UCSD-AML1 (cell line): ENCODE measurements around the gene TSC22D1.
A peak's percentile ranks its signal among the peaks of the same experiment; 100 is the strongest.
"Not testable (repeated sequence)": the region's sequence is repeated elsewhere in the genome, so short reads cannot be mapped to it uniquely, and the experiment has no call there.

Experiments used
- DNase-seq: peaks from one replicate; lab custom pipeline; 2025; ENCODE audit not compliant: unreplicated experiment; lab: John Stamatoyannopoulos, UW

The TSC22D1 gene

GRCh38 chr13:44575741-44576350 is at the start of gene TSC22D1:
TSC22D1 (minus strand) TSS chr13:44576330; CDS start chr13:44576074, 256 bp downstream.
- DNase-seq: peak; percentile 70

- no peak for DNase-seq
Observed at GRCh38 chr13:44622708-44623107, 46.6 kb upstream of the TSC22D1 start.

DNA sequence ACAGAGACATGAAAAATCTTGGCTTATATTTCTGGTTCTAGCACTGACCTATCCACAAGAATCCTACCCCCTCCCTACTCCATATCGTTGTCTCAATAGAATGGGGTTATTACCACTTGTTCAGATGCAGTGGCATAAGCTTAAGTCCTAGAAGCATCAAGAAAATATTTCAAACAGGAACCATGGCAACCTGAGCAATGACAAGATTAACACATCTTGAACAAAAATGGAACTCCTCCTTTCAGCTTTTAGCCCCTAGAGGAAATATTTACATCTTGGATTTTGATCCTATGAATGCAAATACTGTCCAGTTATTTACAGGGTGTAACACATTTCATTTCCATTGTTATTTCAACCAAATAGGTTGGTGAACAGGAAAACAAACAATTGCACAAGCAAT is 46.1 kb upstream of the TSC22D1 start:
- no peak for DNase-seq

DNA sequence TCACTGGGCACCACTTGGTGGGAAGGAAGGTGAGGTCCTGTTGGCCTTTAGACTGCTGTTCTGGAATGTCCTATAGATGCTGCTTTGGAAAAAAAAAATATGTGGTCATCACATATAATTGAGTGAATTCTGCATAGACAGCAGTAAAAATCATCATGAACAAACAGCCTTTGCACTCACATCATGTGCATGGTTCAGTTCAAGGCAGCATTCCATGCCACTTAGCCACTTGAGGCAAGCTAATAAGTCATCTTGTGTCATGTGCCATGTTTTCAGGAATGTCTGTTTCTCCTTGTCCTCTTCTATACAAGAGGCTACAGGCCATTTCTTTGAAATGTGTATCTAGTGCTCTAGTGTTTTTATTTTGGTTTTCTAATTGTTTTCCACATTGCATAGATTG is 43.9 kb upstream of the TSC22D1 start:
- no peak for DNase-seq

- no peak for DNase-seq
Observed at GRCh38 chr13:44619651-44620050, 43.5 kb upstream of the TSC22D1 start.

- DNase-seq: no peak
Observed at GRCh38 chr13:44618326-44618725, 42.2 kb upstream of the TSC22D1 start.

- no peak for DNase-seq
Observed at GRCh38 chr13:44617648-44618047, 41.5 kb upstream of the TSC22D1 start.

- no peak for DNase-seq
Observed at GRCh38 chr13:44609137-44609536, 33.0 kb upstream of the TSC22D1 start.

- no peak for DNase-seq
Observed at GRCh38 chr13:44605721-44606120, 29.6 kb upstream of the TSC22D1 start.

DNA sequence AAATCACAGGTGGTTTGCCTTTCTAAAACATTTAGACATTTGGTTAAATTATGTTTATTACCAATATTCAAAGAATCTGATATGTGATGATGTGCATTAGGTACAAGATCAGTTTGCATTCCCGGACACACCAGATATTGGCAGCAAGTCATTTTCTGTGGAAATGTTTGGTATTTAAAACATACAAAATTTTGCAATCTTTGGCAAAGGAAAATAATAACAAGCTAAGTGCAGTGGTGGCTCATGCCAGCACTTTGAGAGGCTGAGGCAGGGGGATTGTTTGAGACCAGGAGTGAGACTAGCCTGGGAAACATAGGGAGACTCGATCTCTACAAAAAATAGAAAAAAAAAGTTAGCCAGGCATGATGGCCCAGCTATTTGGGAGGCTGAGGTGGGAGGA is 29.1 kb upstream of the TSC22D1 start:
- DNase-seq: no peak

GRCh38 chr13:44601586-44601985 is 25.5 kb upstream of the TSC22D1 start:
- DNase-seq: no peak

- not testable (repeated sequence) for DNase-seq
Observed at GRCh38 chr13:44593861-44594592, 17.9 kb upstream of the TSC22D1 start.

DNA sequence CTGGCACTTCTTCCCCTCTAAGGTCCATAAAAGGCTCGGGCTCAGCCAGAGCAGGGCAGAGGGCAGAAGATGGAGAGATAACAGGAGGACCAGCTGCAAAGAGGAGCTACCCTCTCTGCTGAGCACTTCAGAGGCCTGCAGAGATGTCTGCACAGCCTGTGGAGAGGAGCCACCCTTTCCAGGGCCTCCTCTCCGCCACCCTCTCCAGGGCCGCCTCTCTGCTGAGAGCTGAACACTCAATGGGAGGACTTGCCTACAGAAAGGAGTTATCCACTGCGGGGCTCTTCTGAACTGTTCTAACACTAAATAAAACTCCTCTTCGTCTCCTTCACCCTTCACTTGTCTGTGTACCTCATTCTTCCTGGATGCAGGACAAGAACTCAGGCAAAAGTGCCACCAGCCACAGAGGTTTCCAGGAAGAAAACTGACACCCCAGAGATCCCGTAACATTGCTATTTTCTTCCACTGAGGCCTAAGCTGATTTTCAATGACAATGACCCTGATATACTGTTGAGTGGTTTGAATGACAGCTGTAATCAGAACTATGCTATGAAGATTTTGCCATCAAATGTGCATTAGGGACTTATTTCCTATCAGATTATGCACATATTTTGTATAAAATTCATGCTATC is 16.2 kb upstream of the TSC22D1 start:
- DNase-seq: no peak

GRCh38 chr13:44591316-44591715 is 15.2 kb upstream of the TSC22D1 start:
- no peak for DNase-seq

- DNase-seq: no peak
Observed at GRCh38 chr13:44583137-44583536, 7.0 kb upstream of the TSC22D1 start.

GRCh38 chr13:44578067-44578400 is 1.9 kb upstream of the TSC22D1 start:
- DNase-seq: no peak

DNA sequence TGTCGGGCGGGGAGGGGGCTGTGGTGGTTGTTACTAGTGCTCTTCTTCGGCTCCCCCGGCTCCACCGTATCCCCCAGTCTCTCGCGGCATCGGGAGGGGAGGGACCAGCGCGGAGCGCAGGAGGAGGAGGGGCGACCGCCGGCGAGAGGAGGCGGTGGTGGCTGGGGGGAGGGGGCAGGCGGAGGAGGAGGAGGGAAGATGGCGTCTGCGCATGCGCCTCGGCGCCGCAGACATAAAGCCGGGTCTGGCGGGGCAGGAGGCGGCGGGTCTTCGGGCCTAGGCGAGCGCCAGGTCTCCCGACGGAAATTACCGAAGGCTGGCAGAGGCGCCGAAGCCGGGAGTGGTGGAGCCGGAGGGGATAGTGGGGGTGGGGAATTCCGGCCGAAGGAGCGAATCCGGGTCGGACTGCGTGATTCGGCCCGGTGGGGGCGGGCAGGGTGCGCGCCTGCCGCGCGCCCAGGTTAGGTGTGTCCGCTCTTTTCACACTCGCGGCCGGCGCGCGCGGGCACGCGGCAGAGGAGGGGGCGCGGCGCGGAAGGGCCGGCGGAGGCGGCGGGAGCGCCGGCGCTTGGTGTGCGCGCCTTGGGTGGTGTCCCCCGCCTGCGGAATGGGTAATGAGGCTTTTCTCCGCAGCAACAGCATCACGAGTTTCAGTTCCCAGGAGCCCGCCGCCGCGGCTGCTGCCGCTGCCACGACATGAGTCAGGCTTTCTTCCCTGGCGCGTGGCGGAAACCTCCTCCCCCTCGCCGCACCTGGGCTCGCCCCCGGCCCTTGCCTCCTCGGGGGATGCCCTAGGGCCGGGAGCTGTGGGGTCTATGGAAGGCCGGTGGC is 1.3 kb upstream of the TSC22D1 start:
- DNase-seq: peak; percentile 98

DNA sequence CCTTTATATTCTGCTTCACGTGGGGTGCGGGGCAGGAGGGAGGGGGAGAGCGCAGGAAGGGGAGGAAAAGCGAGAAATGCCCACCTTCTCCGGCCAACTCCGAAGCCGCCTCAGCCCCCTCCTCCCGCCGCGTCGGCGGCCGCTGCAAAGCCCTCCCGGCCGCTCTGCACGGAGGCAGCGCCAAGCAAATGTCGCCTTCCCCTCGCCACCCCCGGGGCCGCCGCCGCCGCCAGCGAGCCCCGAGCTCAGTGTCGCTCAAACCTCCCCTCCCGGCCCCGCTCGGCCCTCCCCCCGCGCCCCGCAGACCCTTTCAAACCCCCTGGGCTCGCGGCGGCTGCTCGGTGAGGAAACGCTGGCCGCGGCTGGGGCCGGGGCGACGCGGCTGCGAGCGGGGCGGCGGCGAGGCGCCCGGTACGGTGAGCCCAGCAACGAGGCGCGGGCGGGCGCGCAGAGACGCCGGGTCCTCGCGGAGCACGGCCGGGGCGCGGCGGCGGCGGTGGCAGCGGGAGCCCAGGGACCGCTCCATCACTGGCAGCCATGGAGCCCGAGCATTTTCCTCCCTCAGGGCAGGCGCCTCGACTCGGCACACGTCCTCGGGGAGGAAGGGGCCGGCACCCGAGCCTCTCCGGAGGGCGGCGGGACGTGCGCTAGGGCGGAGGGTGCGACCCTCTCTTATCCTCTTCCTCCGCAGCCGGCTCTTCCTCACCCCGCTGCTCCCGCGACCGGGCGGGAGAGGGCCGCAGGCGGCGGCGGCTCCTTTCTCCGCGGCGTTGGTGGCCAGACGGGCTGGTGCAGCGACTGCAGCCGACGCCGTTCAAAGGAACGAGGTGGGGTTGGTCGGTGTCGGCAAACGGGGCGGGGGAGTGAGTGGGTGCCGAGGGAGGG is 463 bp upstream of the TSC22D1 start:
- peak; percentile 70 for DNase-seq

- no peak for DNase-seq
Observed at GRCh38 chr13:44575035-44575434, 1.1 kb downstream of the TSC22D1 start.

GRCh38 chr13:44574466-44574855 is 1.7 kb downstream of the TSC22D1 start:
- no peak for DNase-seq
